Omental fat pad (tissue), 4 donors: ENCODE measurements around the gene EPPIN. TPM values are rescaled to one million over a fixed set of nuclear protein-coding genes. Genes with fewer than 3 reads are reported as not detected.

Source experiments
- ATAC-seq: fragments of 150-250 bp; one replicate; pipeline ENCODE4 v1.9.1; 2016; ENCODE audit warnings: mild to moderate bottlenecking, moderate library complexity; ENCODE audit not compliant: low FRiP score
- DNase-seq: peaks from one replicate; pipeline ENCODE4 v3.0.0-alpha.2; 2019; ENCODE audit warnings: low spot score
- CTCF ChIP-seq, 3 donors: fragments of 450-650 bp; IDR thresholded peaks; one replicate each; pipeline ENCODE4 v1.5.1; 2016 to 2017; ENCODE audit warnings: antibody characterized with exemption in 3 of 3, mild to moderate bottlenecking in 3 of 3, moderate library complexity in 2 of 3
- total RNA-seq, 4 donors: library from RNA; depleted of rRNA; stranded (reverse); fragments of >200 nt; gene quantifications; one replicate each; pipeline ENCODE4 v1.1.0, GENCODE V29; 2016

EPPIN gene
- total RNA-seq, 4 donors from 2014 or later: not detected

- DNase-seq: no peak
- TF ChIP-seq CTCF (IDR thresholded peaks at IDR 0.05): no peak
- ATAC-seq: peak; percentile 81
These were observed 36.8 kb downstream of the EPPIN start for GRCh38 chr20:45510242-45510862.

DNA sequence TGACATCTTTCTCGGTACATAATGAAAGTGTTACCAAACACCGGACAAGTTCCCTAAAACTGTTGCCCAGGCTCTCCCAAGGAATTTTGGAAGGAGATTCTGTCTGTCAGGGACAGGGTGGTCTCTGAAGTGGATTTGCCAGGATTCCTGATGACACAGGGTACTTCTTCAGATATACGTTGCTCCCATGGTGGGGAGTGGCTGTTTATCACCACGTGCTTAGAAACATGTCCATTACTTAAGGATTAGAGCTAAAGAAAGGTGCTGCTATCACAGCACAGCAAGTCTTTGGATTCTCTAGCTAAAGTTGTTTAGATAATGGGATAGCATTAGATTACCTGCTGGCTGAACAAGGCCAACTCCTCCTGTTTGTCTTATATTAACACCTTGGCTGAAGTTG lies 38.1 kb downstream of the EPPIN start:
- DNase-seq (no peak), ATAC-seq (no peak)
- TF ChIP-seq CTCF (IDR thresholded peaks at IDR 0.05): no peak

DNA sequence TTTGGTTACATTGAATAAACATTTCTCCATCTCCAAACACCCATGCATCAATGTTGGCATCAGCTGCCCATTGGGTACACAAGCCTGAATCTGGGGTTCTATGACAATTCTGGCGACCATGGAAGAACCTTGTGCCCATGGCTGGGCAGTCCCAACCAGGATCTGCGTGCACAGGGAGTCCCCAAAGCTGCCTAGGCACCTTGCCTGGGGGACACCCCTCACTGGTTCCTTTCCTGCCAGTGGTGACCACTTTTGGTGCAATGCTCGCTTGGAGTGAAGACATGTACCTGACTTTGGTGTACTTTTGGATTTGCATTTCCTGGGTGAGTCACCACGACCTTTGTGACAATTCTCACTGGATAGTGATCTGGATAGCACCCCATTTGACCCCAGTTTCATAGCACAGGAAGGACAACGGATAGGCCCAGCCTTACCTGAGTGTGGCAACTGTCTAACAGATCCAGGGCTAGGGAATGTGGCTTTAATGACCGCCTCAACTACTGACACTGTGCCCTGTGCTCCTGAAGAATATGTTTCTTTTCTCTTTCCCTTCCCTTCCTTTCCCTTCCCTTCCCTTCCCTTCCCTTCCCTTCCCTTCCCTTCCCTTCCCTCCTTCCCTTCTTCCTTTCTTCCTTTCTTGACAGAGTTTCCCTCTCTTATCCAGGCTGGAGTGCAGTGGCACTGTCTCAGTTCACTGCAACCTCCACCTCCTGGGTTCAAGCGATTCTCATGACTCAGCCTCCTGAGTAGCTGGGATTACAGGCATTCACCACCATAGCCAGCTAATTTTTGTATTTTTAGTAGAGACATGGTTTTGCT lies 38.9 kb downstream of the EPPIN start:
- TF ChIP-seq CTCF (IDR thresholded peaks at IDR 0.05): no peak
- no peak for ATAC-seq
- DNase-seq: no peak

DNA sequence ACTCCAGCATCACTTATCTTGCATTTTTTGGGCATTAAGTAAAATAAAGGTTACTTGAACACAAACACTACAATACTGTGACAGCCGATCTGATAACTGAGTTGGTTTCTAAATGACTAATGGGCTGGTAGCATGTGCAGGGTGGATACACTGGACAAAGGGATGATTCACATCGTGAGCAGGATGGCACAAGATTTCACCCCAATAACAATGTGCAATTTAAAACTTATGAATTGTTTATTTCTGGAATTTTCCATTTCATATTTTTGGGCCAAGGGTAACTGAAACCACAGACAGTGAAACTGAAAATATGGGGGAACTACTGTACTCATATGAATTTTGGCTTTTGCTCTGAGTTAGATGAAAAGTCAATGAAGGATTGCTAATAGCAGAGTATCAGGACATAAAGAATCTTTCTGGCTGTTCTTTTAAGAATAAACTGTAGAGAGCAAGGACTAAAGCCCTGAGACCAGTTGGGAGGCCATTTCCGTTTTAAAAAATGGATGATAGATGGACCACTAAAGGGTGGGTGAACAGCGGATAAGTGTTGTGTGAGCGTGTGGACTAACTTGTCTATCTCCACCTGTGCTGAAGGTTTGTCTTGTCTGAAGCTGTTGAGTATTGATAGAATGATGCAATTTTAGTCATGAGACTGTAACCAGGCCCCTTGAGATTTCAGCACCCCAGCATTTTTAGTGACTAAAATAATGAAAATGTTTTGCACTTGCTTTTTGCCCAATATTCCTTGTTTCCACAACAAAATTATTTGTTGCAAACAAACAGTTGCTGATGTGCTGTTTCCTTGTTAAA lies 40.0 kb downstream of the EPPIN start:
- no peak for TF ChIP-seq CTCF (IDR thresholded peaks at IDR 0.05)
- ATAC-seq (no peak), DNase-seq (no peak)

GRCh38 chr20:45506398-45506797 lies 40.8 kb downstream of the EPPIN start:
- no peak for ATAC-seq
- no peak for TF ChIP-seq CTCF (IDR thresholded peaks at IDR 0.05)

GRCh38 chr20:45503403-45503802 lies 43.8 kb downstream of the EPPIN start:
- DNase-seq (no peak), ATAC-seq (no peak)
- TF ChIP-seq CTCF (IDR thresholded peaks at IDR 0.05): no peak

More at GRCh38 chr20:45506398-45506797, 40.8 kb downstream of the EPPIN start:
- DNase-seq: no peak
